ENCODE data around the gene AUP1. TPM values are rescaled to one million over a fixed set of nuclear protein-coding genes. Genes with fewer than 3 reads are reported as not detected.

Gene AUP1
- polyA plus RNA-seq, 2 of the 4 experiments (the other 2 are of a cell fraction), result 129 to 164 TPM

GRCh38 chr2:74513605-74514367, 15.7 kb downstream of the AUP1 start (continued):
- TF ChIP-seq EHMT2 (IDR thresholded peaks at IDR 0.05; ENCODE audit: low read depth), result no peak
- TF ChIP-seq POLR2A (IDR thresholded peaks at IDR 0.05; ENCODE audit: low read length), result no peak
- TF ChIP-seq MAFK (IDR thresholded peaks at IDR 0.05; ENCODE audit: partially characterized antibody), result peak; percentile 51
- TF ChIP-seq REST (IDR thresholded peaks at IDR 0.05), result no peak
- TF ChIP-seq CBX2 (IDR thresholded peaks at IDR 0.05; ENCODE audit: borderline replicate concordance, low read depth), result no peak

GRCh38 chr2:74512744-74513604, 16.5 kb downstream of the AUP1 start:
- WGBS (ENCODE audit: missing lambda C conversion rate), result 65% methylated on average over 31 of the region's 36 CpGs
- no peaks in the 10 kb centered on the region for H3K9me3 ChIP-seq
- ChIA-PET CTCF (interaction anchor here (1.0 to 1.1 kb wide), 3 partner anchors 74 to 79 kb away, joined by 3 to 4 read pairs (median 3); no protein-coding TSS in a partner anchor), POLR2A (no interaction called here)
- H3K27ac ChIP-seq, result no peak overlapping the region
- no peak overlapping the region for H3K4me3 ChIP-seq
- peaks cover 10% of the 10 kb centered on the region; the same call in 1 of the 3 replicates for H3K4me1 ChIP-seq
- no peak for TF ChIP-seq NR3C1 (IDR thresholded peaks at IDR 0.05)
- no peak for TF ChIP-seq PHF8 (IDR thresholded peaks at IDR 0.05; ENCODE audit: borderline replicate concordance, low read depth)
- TF ChIP-seq NPAS2 (CRISPR knock-in tag; IDR thresholded peaks at IDR 0.05; ENCODE audit: borderline replicate concordance), result no peak
- TF ChIP-seq HOXB5 (CRISPR knock-in tag; IDR thresholded peaks at IDR 0.05), result no peak
- no peak for TF ChIP-seq EHF (CRISPR knock-in tag; IDR thresholded peaks at IDR 0.05)
- no peak for TF ChIP-seq ELK1 (IDR thresholded peaks at IDR 0.05; ENCODE audit: low read depth, low read length)
- no peak for TF ChIP-seq POLR2A (IDR thresholded peaks at IDR 0.05; ENCODE audit: low read length)
- no peak for TF ChIP-seq ZFP36 (IDR thresholded peaks at IDR 0.05; ENCODE audit: borderline replicate concordance, partially characterized antibody)
- no peak for TF ChIP-seq FOSL2 (IDR thresholded peaks at IDR 0.05)
- TF ChIP-seq FOSL2 (CRISPR knock-in tag; IDR thresholded peaks at IDR 0.05), result no peak
- TF ChIP-seq HOXB13 (CRISPR knock-in tag; IDR thresholded peaks at IDR 0.05; ENCODE audit: low read depth), result no peak
- no peak for TF ChIP-seq FOSB (CRISPR knock-in tag; IDR thresholded peaks at IDR 0.05)
- no peak for TF ChIP-seq CHD2 (IDR thresholded peaks at IDR 0.05; ENCODE audit: low read length, partially characterized antibody)
- no peak for TF ChIP-seq RCOR1 (IDR thresholded peaks at IDR 0.05; ENCODE audit: low read depth, low read length)
- no peak for TF ChIP-seq SREBF2 (IDR thresholded peaks at IDR 0.05)
- TF ChIP-seq E2F6 (IDR thresholded peaks at IDR 0.05; ENCODE audit: borderline replicate concordance, low read depth), result no peak
- no peak for TF ChIP-seq PBX3 (IDR thresholded peaks at IDR 0.05)
- no peak for TF ChIP-seq ZC3H11A (IDR thresholded peaks at IDR 0.05)
- ATAC-seq (no peak), FAIRE-seq (no peak), DNase-seq (ENCODE audit: low read depth in 1 of 2, low spot score in 1 of 2) (no peak)
- H3K4me2 ChIP-seq, result peak overlapping the region; percentile 94; the same call in 2 of the 3 replicates

All from A549 (cell line).